Keratinocyte (primary cell): ENCODE data around the gene MARCHF10. TPM values are rescaled to one million over a fixed set of nuclear protein-coding genes. Genes with fewer than 3 reads are reported as not detected.

Experiments used
- DNase-seq: peaks from one replicate; pipeline ENCODE4 v3.0.0-alpha.2; 2011; ENCODE audit warnings: low read depth, missing footprints, low spot score
- FAIRE-seq: peaks from 2 replicates; lab custom pipeline; 2011; peaks lifted over from hg19 to GRCh38; lab: Jason Lieb, UNC
- H2AFZ ChIP-seq: 2 replicates; pipeline ENCODE4 v1.6.0; 2012; ENCODE audit warnings: low read length, control low read depth, inconsistent platforms; ENCODE audit not compliant: control insufficient read depth
- H3K27ac ChIP-seq: 2 replicates; pipeline ENCODE4 v1.5.1; 2011; ENCODE audit warnings: low read length; ENCODE audit not compliant: control insufficient read depth, insufficient read depth
- H3K27me3 ChIP-seq: 3 replicates; pipeline ENCODE4 v1.6.0; 2011; ENCODE audit warnings: low read length; ENCODE audit not compliant: control insufficient read depth, insufficient read depth; ENCODE audit errors: extremely low read depth
- H3K36me3 ChIP-seq, 2 experiments: 2 replicates in 1 of 2; 3 replicates in 1 of 2; pipeline ENCODE4 v1.5.1; 2011; ENCODE audit warnings: low read length in 2 of 2, mild to moderate bottlenecking in 1 of 2; ENCODE audit not compliant: control insufficient read depth in 2 of 2, insufficient read depth in 2 of 2; ENCODE audit errors: extremely low read depth in 1 of 2
- H3K4me1 ChIP-seq: 3 replicates; pipeline ENCODE4 v1.5.1; 2011; ENCODE audit warnings: low read length; ENCODE audit not compliant: control insufficient read depth, insufficient read depth; ENCODE audit errors: extremely low read depth
- H3K4me2 ChIP-seq: 3 replicates; pipeline ENCODE4 v1.6.0; 2011; ENCODE audit warnings: low read depth, low read length; ENCODE audit not compliant: control insufficient read depth, insufficient read depth; ENCODE audit errors: extremely low read depth
- H3K4me3 ChIP-seq, 3 experiments: fragments of 200-600 bp in 1 of 3; sonication (generic) in 1 of 3; 2 replicates in 2 of 3; 3 replicates in 1 of 3; pipeline ENCODE4 v1.5.1; 2011 to 2016; ENCODE audit warnings: low read length in 3 of 3, mild to moderate bottlenecking in 3 of 3, control low read depth in 2 of 3, inconsistent platforms in 1 of 3, low read depth in 1 of 3, mixed read lengths in 1 of 3, mixed run types in 1 of 3, moderate library complexity in 1 of 3; ENCODE audit not compliant: control insufficient read depth in 2 of 3, insufficient read depth in 2 of 3; ENCODE audit errors: extremely low read depth in 1 of 3
- H3K79me2 ChIP-seq: 2 replicates; pipeline ENCODE4 v1.6.0; 2012; ENCODE audit warnings: low read length; ENCODE audit not compliant: control insufficient read depth, insufficient read depth
- H3K9ac ChIP-seq: 3 replicates; pipeline ENCODE4 v1.6.0; 2011; ENCODE audit warnings: low read length; ENCODE audit not compliant: control insufficient read depth, insufficient read depth; ENCODE audit errors: extremely low read depth
- H3K9me1 ChIP-seq: 3 replicates; pipeline ENCODE4 v1.6.0; 2011; ENCODE audit warnings: low read length; ENCODE audit not compliant: control insufficient read depth, insufficient read depth; ENCODE audit errors: extremely low read depth
- H3K9me3 ChIP-seq: 2 replicates; pipeline ENCODE4 v1.5.1; 2012; ENCODE audit warnings: low read depth, low read length; ENCODE audit not compliant: control insufficient read depth
- H4K20me1 ChIP-seq: 3 replicates; pipeline ENCODE4 v1.6.0; 2011; ENCODE audit warnings: low read length; ENCODE audit not compliant: control insufficient read depth, insufficient read depth; ENCODE audit errors: extremely low read depth
- CTCF ChIP-seq, 3 experiments: IDR thresholded peaks in 1 of 3; conservative IDR thresholded peaks in 1 of 3; optimal IDR thresholded peaks in 1 of 3; 2 replicates in 2 of 3; 3 replicates in 1 of 3; pipeline versions ENCODE3 to v1.5.1; 2011; ENCODE audit warnings: low read length in 3 of 3, mild to moderate bottlenecking in 3 of 3, moderate library complexity in 2 of 3, control low read depth in 1 of 3, inconsistent platforms in 1 of 3; ENCODE audit not compliant: insufficient read depth in 2 of 3; ENCODE audit errors: extremely low read depth in 1 of 3
- EZH2 ChIP-seq: IDR thresholded peaks from one replicate; pipeline ENCODE4 v1.6.1; 2012; ENCODE audit warnings: inconsistent platforms, mild to moderate bottlenecking, low read length, moderate library complexity
- dilution Hi-C: fragments of 300-500 bp; cut with MboI; formaldehyde crosslinking; loops from one replicate; pipeline ENCODE4 v1.7.0; 2020; ENCODE audit warnings: low sequenced_read_pairs; ENCODE audit not compliant: extremely low pct_ligation_motif_present
- polyA plus RNA-seq, 5 experiments: library from polyadenylated mRNA; depleted of rRNA in 3 of 5; stranded (reverse) in 3 of 5; stranded (forward) in 1 of 5; unstranded in 1 of 5; fragments of >200 nt; gene quantifications; 1 replicate in 1 of 5; 2 replicates in 3 of 5; 3 replicates in 1 of 5; pipeline versions ENCODE4 v1.2.1 to v1.2.3, GENCODE V29; 2011 to 2012; ENCODE audit warnings: missing spikeins in 2 of 5, low read depth in 1 of 5, low replicate concordance in 1 of 5

Gene MARCHF10
- polyA plus RNA-seq, 1 donor (not counting 4 experiments of a cell fraction or from before 2014, with no cell fraction given) = not detected

- Histone ChIP-seq H2AFZ (no peak overlapping the region), H3K9ac (no peak overlapping the region), H3K4me2 (no peak overlapping the region), H3K79me2 (no peaks in the 10 kb centered on the region), H3K27me3 (no peaks in the 10 kb centered on the region), H3K9me3 (no peaks in the 10 kb centered on the region), H3K27ac (no peak overlapping the region), H3K4me3 (no peak overlapping the region), H3K4me1 (peaks cover 13% of the 10 kb centered on the region), H3K9me1 (no peaks in the 10 kb centered on the region), H4K20me1 (no peaks in the 10 kb centered on the region), H3K36me3 (no peaks in the 10 kb centered on the region)
- dilution Hi-C loops = no loop called here
- FAIRE-seq = no peak
- no peak for DNase-seq
- TF ChIP-seq CTCF (optimal IDR thresholded peaks at IDR 0.05 in 1 of 3, IDR thresholded peaks at IDR 0.05 in 1 of 3, conservative IDR thresholded peaks at IDR 0.05 in 1 of 3; ENCODE audit: extremely low read depth in 1 of 3, insufficient read depth in 2 of 3, low read length in 3 of 3) = no peak
- TF ChIP-seq EZH2 = no peak
Observed at GRCh38 chr17:62774338-62774737, 33.8 kb downstream of the MARCHF10 start.

GRCh38 chr17:62767997-62768396, 40.1 kb downstream of the MARCHF10 start:
- TF ChIP-seq CTCF (optimal IDR thresholded peaks at IDR 0.05 in 1 of 3, IDR thresholded peaks at IDR 0.05 in 1 of 3, conservative IDR thresholded peaks at IDR 0.05 in 1 of 3; ENCODE audit: extremely low read depth in 1 of 3, insufficient read depth in 2 of 3, low read length in 3 of 3) = no peak
- no peak for TF ChIP-seq EZH2
- DNase-seq = no peak

More at GRCh38 chr17:62767997-62768396, 40.1 kb downstream of the MARCHF10 start:
- dilution Hi-C loops = no loop called here
- no peaks in the 10 kb centered on the region for H4K20me1 ChIP-seq
- H3K9ac ChIP-seq = no peak overlapping the region
- no peak overlapping the region for H3K4me2 ChIP-seq
- H3K4me1 ChIP-seq = no peaks in the 10 kb centered on the region
- H3K4me3 ChIP-seq = no peak overlapping the region
- H2AFZ ChIP-seq = no peak overlapping the region
- H3K36me3 ChIP-seq = no peaks in the 10 kb centered on the region
- H3K27ac ChIP-seq = no peak overlapping the region
- no peak for FAIRE-seq
- no peaks in the 10 kb centered on the region for H3K79me2 ChIP-seq
- no peaks in the 10 kb centered on the region for H3K9me1 ChIP-seq
- H3K9me3 ChIP-seq = no peaks in the 10 kb centered on the region
- H3K27me3 ChIP-seq = no peaks in the 10 kb centered on the region
